HCT116 (cell line): ENCODE measurements around the gene ALX3. TPM values are rescaled to one million over a fixed set of nuclear protein-coding genes. Genes with fewer than 3 reads are reported as not detected.

Experiments used
- total RNA-seq: library from RNA; stranded (reverse); gene quantifications from one replicate; pipeline ENCODE4 v1.2.1, GENCODE V29; 2021; ENCODE audit not compliant: unreplicated experiment

Gene ALX3
- total RNA-seq, 1 experiment from 2014 or later, result not detected

Other genes starting within 250 kb of the ALX3 start
- gene CSF1, start 159.8 kb downstream of the ALX3 start, total RNA-seq, result 3.0 TPM
- 92.0 TPM for gene AHCYL1, start 85.9 kb downstream of the ALX3 start, total RNA-seq
- gene STRIP1, start 36.0 kb downstream of the ALX3 start, total RNA-seq, result 33.5 TPM
- gene UBL4B, start 41.8 kb upstream of the ALX3 start, total RNA-seq, result 0.57 TPM
- gene SLC6A17, start 79.8 kb upstream of the ALX3 start, total RNA-seq, result 10.5 TPM
- 13.0 TPM for gene KCNC4, start 139.6 kb upstream of the ALX3 start, total RNA-seq